Epidermal melanocyte (primary cell): Measurements from ENCODE around the gene MIER3.

Source experiments
- DNase-seq: peaks from one replicate; pipeline ENCODE4 v3.0.0; 2011; ENCODE audit warnings: low spot score; ENCODE audit not compliant: insufficient read length

Gene MIER3

DNA sequence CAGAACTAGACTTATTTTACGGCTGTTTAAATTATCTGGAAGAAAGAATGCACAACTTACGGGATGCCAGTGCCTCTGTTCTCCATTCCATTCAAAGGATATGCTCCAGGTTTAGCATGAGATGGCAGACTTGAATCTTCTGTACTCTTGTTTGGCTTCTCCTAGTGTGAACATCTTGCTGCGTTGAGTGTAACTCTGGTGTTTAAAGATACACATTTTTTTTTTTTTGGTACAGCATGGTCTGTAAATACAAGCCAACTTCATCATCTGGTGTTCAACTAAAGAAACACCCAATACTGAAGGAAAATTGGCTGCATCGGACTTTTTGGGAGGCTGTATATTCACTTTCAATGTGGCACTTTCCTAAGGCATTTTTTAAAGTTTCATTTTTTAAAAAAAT, 7.4 kb upstream of the MIER3 start:
- no peak for DNase-seq

DNA sequence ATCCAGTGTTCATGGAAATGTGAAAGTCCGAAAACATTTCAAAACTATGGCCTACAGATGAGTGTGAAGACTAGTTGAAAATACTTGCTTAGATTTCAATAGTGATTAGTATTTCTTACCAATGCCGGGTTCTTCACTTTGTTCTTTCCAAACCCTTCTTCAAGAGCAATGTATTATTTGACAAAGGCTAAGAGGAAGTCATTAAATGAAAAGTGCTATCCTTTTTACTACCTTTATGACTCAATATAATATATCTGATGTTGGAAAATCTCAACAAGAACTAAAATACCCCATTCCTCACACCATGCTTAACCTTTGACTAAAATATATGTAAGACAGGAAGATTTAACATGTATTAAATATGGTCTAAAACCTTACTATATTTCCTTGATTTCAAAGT, 6.7 kb upstream of the MIER3 start:
- DNase-seq: no peak

DNA sequence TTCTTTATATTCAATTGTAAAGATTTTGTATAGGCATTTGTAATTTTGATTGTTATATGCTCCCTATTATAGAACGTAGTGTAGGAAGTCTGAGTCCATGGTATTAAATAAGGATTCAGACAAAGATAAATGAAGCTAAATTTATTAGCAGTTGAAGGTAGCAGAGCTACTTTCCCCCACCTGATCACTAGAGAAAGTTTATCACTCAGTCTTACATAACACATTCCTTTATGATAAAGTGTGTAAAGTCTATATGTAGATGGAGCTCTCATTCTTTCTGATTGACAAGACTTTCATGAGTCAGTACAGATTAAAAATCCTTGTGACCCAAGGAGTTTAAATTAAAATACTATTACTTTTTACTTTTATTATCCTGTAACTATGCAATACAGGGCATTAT, 2.3 kb upstream of the MIER3 start:
- DNase-seq: no peak

DNA sequence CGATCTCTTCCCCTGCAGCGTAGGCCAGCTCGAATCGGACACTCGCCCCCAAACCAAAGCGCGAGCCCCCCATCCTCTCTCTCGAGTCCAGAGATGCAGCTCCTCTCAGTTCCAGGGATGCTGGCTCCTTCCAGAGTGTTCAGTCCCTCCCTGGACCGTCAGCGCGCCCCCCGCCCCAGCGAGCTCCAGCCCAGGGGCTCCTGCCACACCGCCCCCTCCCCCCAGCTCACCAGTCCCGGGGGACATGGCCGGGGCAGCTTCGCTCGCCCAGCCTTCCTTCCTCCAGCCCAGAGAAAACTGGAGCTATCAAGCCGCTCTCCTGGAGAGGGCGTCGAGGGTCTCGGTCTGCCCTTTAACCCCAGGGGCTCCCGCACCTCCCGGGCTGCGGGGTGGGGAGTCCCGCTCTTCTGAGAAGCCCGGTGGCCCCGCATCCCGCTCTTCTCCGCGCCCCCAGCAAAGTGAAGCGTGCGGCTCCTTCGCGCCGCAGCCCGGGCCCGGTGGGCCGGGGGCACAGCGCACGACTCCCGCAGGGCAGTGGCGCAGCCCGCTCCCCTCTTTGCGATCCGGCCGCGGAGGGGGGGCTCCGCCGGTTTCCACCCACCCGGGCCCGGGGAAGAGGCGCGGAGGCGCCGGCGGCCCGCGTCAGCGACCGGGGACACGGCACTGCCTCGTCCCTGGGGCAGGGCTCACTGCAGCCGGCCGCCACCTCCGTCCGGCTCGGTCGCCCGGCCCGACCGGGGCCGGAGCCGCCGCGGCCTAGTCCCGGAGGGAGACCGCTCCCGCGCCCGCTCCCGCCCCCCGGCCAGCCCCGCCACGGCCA, 587 bp downstream of the MIER3 start:
- no peak for DNase-seq

DNA sequence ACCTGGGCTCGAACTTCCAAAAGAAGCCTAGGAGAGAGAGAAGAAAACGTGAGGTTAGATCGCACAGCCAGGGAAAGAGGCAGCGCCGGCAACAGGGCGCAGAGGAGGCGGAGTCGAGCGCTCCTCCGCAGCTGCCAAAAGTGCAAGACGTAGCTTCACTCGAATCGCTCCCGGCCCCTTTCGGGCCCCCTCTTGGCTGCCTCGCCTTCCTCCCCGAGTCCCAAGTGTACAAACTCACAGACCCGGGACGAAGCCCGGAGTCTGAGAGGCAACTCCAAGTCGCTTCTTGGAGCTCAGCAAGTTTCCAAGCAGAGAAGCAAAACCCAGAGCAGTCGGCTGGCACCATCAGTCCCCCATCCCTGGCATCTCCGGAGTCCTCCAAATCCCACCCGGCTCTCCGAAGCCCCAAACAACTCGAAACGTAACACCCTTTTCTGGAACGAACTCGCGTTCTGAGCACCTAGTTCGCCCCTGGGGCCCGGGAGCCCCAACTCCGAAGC, 1.2 kb downstream of the MIER3 start:
- DNase-seq: peak; percentile 46

DNA sequence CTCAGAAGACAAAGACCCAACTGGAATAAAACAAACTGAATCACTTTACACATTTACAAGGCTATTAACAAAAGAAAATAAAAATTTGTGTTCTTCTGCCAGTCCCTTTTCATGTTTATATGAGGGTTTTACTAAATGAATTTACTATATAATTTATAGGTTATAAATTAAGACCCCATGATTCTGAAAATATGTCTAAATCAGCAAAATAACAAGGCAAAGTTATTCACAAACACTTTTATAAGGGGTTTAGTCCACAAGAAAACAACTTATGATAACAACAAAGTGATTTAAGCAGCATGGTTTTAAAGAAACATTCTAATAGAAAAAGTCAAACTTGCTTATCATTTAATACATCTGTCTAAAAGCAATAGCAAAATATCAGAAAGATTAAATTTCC, 4.9 kb downstream of the MIER3 start:
- DNase-seq: no peak

DNA sequence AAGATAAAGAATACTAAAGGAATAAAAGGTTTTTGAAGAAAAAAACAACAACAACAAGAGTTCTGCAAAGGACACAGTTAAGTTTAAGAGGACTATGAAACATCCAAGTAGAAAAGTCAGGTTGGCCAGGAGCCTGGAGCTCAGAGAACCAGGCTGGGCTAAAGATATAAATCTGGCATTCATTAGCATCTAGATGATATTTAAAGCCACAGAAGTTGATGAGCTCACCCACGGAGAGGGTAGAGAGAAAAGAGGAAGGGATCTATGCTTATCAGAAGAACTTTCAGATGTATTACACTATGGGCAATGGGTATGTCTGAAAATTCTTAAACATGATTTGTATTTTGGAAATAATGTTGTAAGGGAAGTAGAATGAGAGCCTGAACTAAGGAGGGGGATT, 9.9 kb downstream of the MIER3 start:
- DNase-seq: no peak

DNA sequence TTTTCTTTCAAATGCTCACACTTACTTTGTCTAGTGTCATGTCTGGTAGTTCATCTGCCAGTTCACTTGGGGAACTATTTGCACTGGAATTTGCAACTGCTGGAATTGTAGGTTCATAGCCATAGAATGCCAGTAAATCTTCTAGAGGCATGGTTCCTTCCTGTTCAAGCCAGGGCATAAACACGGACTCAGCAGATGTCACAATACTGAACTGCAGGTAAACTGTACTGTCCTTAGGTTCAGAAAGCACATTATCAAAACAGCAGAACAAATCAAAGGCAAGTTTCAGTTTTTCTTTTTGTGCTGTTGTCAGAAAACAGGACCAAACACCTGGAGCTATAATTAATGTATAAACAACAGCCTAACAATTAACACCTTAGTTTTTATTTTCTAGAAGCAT, 13.1 kb downstream of the MIER3 start:
- no peak for DNase-seq

DNA sequence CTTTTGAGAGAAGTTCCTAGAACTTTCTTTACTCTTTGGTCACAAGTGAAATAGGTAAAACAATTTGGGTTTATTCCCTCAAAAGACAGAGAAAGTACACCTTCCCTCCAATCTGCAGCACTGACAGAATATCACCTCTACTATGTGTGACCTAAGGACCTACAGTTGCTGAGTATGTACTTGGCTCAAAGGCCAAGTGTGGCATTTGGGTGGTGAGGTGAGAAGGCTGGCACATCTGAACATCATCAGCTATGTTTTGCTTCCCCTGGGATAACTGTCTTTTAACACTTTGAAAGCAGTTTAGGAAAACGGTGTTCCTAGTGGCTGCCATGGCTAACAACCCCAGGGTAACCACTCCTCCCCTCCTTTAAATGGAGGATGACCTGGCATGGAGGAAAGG, 17.6 kb downstream of the MIER3 start:
- no peak for DNase-seq

DNA sequence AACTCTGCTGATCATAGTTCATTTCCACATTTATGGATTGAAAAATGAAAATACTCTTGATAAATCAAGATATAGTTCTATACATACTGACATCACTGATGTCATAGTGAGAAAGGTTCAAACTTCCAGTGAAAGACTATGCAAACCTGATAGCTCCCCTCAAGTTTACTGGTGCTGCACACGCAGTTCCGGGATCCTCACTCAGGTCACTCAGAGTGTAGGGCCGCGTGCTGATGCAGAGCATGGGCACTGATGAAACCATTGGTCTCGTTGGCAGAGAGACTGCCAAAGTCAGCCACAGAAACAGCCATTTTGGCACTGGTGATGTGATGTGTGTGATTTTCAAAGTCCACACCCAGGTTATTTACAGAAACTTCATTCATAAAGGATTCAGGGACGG, 29.0 kb downstream of the MIER3 start:
- no peak for DNase-seq

DNA sequence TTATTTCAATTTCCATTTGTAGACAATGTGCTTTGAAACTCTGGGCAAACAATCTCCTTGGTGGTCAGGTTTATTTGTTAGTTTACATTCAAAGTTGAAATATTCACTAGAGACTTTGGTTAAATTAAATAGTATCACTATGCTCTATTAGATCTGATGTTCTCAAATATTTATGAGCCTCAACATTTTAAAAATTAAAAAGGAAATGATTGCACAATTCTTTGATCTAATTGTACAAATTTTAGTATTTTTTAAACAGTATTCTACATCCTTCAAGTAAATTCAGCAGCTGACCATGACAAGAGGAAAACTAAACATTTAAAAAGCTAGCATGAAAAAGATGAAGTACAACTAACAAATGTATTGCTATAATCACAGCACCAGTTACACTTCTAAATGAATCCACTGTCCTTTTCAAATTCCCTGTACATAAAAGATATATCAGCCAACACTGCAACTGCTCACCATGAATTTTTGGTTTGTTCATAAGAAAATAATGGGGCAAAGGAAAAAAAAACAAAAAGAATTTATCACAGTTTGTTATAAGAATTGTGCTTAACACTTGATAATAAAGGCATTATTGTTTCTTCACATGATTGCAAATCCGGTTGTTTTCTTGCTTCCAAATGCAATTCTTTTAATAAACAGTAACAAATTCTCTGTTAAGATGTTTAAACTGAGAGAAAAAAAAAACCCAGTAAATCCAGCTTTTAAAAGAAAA, 31.8 kb downstream of the MIER3 start:
- DNase-seq: no peak

DNA sequence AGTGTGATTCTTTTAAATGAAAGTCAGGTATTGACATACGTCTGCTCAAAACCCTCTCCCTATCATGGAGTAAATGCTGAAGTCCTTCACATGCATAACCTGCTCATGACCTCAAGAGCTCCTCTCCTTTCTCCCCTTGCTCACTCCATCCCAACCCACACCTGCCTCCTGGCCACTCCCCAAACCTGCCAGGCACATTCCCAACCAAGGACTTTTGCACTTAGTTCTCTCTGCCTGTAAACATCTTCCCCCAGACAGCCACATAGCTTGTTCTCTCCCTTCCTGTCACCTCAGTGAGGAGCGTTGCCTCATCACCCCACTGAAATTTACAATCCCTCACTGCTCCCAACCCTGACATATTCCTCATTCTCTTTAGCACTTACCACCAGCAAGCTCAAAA, 33.9 kb downstream of the MIER3 start:
- DNase-seq: no peak

DNA sequence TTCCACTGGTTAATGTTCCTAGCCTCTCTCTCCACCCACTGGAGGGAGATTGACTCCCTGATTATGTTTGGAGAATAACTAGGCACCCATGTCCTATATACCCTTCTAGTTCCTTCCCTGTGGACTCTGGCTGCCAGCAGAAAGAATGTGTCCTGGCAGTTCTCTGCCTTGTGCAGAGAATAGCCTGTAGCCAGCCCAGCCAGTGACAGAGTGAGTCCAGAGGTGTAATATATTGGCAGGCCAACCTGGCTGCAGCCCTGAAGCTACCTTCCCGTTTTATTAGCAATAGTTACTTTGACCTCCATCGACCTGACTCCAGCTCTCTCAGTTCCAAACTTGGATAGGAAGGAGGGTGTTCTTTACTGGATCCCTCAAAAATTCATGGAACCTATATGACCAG, 34.4 kb downstream of the MIER3 start:
- no peak for DNase-seq

DNA sequence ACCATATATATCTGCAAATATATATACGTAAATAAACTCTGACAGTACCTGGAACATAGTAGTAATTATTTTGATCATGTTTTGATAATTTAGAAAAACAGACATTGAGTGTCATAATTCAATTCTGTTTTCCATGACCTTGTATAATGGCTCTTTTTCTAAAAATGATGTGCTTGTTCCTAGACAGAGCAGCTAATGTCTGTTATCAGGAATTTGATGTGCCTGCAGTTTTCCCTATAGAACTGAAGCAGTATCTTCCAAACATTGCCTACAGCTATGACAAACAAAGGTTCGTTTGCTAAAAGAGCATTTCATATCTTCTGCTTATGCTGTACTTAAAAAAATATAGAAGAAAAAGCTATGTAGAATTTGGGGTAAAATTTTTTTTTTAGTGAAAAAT, 37.2 kb downstream of the MIER3 start:
- no peak for DNase-seq

DNA sequence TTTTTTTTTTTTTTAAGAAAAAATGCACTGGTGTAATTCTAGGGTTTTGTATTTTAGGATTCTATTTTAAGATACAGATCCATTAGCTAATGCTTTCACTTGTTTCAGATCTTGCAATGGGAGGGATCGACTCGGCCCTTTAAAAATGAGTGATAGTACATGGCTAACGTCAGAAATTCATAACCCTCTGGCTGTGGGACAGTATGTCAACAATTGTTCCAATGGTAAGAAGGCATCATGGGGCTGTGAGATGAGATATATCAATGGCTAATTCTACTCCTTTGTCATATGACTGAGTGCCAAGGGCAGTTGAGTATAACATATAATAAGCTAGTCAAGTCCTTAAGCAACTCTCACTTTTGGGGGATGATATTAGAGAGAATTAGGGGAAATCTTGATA, 38.2 kb downstream of the MIER3 start:
- DNase-seq: no peak

DNA sequence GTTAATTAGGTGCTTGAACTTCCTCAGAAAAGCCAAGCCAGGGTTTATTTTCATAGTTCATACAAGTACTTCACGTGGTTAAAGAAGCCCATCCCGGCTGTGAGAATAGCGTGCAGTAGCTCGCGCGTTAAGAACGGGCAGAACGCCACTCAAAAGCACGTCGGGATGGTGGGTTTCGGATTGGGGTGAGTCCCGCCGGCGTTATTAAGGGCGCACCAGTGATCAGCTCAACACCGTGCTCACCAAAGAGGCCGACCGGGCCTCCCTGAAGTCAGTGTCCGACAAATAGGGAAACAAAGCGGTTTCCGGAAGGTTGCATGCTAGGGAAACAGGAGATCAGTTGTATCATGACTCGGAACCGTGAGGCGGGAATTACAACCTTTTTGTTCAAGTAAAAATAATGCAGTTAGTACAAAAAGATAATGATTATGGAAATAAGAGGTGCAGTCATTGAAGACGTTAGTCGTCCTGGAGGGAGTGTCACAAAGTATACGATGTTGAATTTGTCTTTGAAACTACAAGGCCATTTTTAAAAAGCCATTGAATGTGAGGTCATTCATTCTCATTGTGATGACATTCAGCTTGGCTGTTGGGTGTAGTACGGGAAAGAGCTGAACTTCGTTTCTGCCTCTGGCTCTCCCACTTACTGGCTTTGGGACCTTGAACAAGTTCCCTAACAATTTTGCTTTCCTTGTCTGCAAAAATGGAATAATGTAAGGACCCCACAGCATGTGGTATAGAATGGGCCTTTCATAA, 41.5 kb downstream of the MIER3 start:
- no peak for DNase-seq

DNA sequence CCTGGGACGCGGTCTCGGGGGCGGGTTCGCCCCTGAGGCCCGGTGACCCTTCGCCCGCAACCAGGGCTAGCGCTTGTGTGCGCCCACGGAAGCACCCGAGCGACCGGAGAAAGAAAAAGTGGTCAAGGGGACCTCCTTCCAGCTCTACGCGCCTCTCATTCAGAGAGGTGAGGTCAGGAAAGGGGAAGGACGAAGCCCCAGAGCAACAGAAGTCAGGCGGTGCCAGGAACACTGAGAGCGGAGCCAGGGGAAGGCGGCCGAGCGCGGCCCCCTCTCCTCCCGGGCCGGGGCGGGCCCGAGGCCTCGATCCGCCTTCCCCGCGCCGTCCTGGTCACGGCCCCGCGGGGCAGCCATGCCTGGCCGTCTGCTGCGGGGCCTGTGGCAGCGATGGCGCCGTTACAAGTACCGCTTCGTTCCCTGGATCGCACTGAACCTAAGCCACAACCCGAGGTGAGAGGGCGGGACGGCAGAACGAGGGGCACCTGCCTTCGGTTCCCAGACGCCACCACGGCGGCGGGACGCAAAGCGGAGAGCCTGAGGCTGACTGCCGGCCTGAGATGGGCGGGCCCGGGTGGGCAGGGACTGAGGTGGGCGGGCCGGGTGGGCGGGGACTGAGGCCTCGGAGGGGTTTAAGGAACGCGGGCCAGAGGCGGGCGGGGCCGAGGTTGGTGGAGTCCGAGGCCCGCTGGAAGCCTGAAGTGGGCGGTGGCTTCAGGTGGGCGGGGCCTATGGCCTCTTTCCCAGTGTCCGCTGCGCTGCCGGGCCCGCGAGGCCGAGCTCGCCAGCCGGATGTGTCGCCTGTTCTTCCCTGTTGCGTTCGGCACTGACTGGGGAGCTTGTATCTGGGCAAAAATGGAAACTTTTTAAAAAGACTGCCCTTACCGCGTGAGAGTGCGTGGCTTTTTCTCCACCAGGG, 42.4 kb downstream of the MIER3 start, which contains the start of gene SETD9:
TSS of gene SETD9 (plus strand) at position 303 of the 916 bp plus-strand sequence. CDS start at position 353, 50 bp downstream.
- DNase-seq: peak; percentile 84

DNA sequence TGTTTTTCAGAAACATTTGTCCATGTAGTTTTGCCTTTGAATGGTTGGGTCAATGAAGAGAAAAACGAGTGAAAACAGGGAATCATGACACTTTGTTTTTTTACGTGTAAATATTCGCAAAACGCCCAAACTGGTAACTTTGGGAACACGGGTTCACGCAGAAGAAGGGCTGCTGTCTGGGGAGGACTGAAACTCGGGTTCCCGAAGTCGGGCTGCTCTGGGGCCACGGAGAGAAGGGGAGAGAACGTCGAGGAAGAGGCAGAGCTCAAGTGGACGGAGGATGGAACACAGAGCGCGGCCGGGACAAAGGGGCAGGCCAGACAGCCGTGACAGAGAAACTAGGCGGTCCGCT, 43.0 kb downstream of the MIER3 start:
- DNase-seq: no peak

DNA sequence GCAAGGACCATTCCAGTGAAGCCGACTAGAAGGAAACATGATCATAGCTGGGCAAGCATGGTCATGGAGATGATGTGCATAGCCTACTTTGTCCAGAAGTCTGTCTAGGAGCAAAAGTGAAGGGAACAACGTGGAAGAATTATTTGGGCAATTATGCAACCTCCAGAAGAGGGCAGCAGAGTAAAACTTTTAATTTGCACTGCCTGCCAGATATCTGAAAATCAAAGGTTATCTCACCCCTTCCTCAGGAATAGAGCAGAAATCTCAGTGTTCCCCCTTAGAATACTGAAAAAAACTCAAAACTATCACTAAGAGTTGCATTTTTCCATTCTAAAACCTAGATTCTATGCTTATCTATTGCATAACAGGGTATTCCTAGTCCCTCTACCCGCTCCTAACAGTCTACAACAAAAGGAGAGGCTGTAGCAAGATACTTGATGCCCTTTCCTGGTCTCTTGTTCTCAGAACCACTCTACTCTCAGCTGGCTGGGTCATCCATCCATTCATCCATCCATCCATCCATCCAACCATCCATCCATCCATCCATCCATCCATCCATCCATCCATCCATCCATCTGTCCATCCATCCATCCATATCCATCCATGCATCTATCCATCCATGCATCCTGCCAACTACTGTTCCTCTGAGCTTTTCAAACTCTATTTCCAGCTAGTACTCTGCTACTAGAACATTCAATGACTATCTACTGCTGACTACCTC, 50.9 kb downstream of the MIER3 start:
- peak; percentile 52 for DNase-seq

DNA sequence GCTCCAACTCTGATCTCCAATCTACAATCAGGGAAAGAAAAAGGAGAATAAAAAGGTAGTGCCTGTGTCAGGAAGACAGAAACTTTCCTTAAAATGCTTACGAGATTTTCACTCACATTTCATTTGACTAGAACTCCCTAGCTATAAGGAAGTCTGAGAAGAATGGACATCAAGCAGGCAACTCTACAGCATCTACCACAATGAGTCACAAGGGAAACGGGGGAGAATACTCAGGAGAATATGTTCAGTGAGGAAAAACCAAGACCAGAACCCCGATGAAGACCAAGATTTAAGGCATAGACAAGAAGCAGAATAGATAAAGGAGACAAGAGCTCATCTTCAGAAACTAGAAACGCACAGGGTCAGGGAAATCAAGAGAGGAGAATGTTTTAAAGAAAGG, 51.5 kb downstream of the MIER3 start:
- DNase-seq: no peak
